PC-3 (cell line): ENCODE measurements around the gene NBPF3. TPM values are rescaled to one million over a fixed set of nuclear protein-coding genes. Genes with fewer than 3 reads are reported as not detected.

Source experiments
- ATAC-seq: fragments of 200-7000 bp; cut with Tn5 transposase; 2 replicates; pipeline ENCODE4 v1.9.1; 2020; ENCODE audit warnings: mild to moderate bottlenecking, moderate library complexity
- BruUV-seq: library from RNA; stranded (reverse); fragments of 400-500 nt; replicated peaks from 2 replicates; lab custom pipeline; 2021; lab: Mats Ljungman, UMichigan
- CTCF ChIA-PET: fragments of 300-600 bp; sonication (Branson Sonifier 250); formaldehyde crosslinking; loops from one replicate; lab custom pipeline; 2022; ENCODE audit warnings: antibody characterized with exemption; lab: Charles Lee
- POLR2A ChIA-PET: fragments of 300-600 bp; sonication (Branson Sonifier 250); formaldehyde crosslinking; loops from one replicate; lab custom pipeline; 2022; ENCODE audit warnings: antibody characterized with exemption; ENCODE audit not compliant: unreplicated experiment; lab: Charles Lee
- DNase-seq: peaks from one replicate; pipeline ENCODE4 v3.0.0-alpha.2; 2015
- H2AFZ ChIP-seq: fragments of 300-600 bp; sonication (generic); 2 replicates; pipeline ENCODE4 v1.6.0; 2016; ENCODE audit warnings: antibody characterized with exemption, low read length
- H3F3A ChIP-seq: fragments of 300-600 bp; sonication (generic); one replicate; pipeline ENCODE4 v1.6.0; 2017; ENCODE audit warnings: antibody characterized with exemption, low read length, control low read depth, mild to moderate bottlenecking; ENCODE audit not compliant: unreplicated experiment
- H3K27ac ChIP-seq: fragments of 300-600 bp; sonication (generic); 2 replicates; pipeline ENCODE4 v1.5.1; 2016; ENCODE audit warnings: mild to moderate bottlenecking, low read length
- H3K27me3 ChIP-seq: fragments of 300-600 bp; sonication (generic); 2 replicates; pipeline ENCODE4 v1.6.1; 2016; ENCODE audit warnings: low read length, mixed read lengths
- H3K36me3 ChIP-seq: fragments of 300-600 bp; sonication (generic); 2 replicates; pipeline ENCODE4 v1.6.1; 2016; ENCODE audit warnings: low read depth, mixed run types, low read length, mixed read lengths
- H3K4me1 ChIP-seq: fragments of 300-600 bp; sonication (generic); 2 replicates; pipeline ENCODE4 v1.5.1; 2016; ENCODE audit warnings: low read length; ENCODE audit not compliant: insufficient read depth
- H3K4me2 ChIP-seq: fragments of 300-600 bp; sonication (generic); 2 replicates; pipeline ENCODE4 v1.6.0; 2016; ENCODE audit warnings: low read length
- H3K4me3 ChIP-seq: fragments of 300-600 bp; sonication (generic); 2 replicates; pipeline ENCODE4 v1.5.1; 2016; ENCODE audit warnings: mild to moderate bottlenecking, low read length, mixed read lengths
- H3K79me2 ChIP-seq: fragments of 300-600 bp; sonication (generic); 2 replicates; pipeline ENCODE4 v1.6.1; 2017; ENCODE audit warnings: low read length, mixed read lengths
- H3K9ac ChIP-seq: fragments of 300-600 bp; sonication (generic); 2 replicates; pipeline ENCODE4 v1.6.0; 2016; ENCODE audit warnings: mild to moderate bottlenecking, low read length
- H3K9me2 ChIP-seq: fragments of 300-600 bp; sonication (generic); replicated peaks from 2 replicates; pipeline ENCODE4 v1.6.1; 2016; ENCODE audit warnings: mixed run types, low read length, mixed read lengths
- H3K9me3 ChIP-seq: fragments of 300-600 bp; sonication (generic); 2 replicates; pipeline ENCODE4 v1.6.1; 2016; ENCODE audit warnings: low read length, mixed read lengths
- H4K20me1 ChIP-seq: fragments of 300-600 bp; sonication (generic); 2 replicates; pipeline ENCODE4 v1.6.1; 2016; ENCODE audit warnings: low read length, mixed read lengths
- EZH2 ChIP-seq: fragments of 300-600 bp; sonication (generic); IDR thresholded peaks from one replicate; pipeline ENCODE4 v1.6.1; 2017; ENCODE audit warnings: antibody characterized with exemption, mild to moderate bottlenecking, low read length; ENCODE audit not compliant: unreplicated experiment
- EZH2phosphoT487 ChIP-seq: fragments of 300-600 bp; sonication (generic); IDR thresholded peaks from 2 replicates; pipeline ENCODE4 v1.6.1; 2018; ENCODE audit warnings: mild to moderate bottlenecking, antibody characterized with exemption, low read length, borderline replicate concordance
- intact Hi-C: fragments of 100-400 bp; cut with micrococcal nuclease; formaldehyde crosslinking; loops from 2 replicates; pipeline ENCODE4 v1.9.0; 2023
- total RNA-seq: library from RNA; depleted of rRNA; stranded (reverse); fragments of >200 nt; gene quantifications from 2 replicates; pipeline ENCODE4 v1.2.3, GENCODE V29; 2014
- TF ChIP-seq, protein P1 (sequence below): fragments of 300-600 bp; sonication (generic); conservative IDR thresholded peaks from 2 replicates; pipeline ENCODE4 v1.5.1; 2017; ENCODE audit warnings: antibody characterized with exemption, low read depth, mild to moderate bottlenecking, low read length

Gene NBPF3
- total RNA-seq, 1 experiment from 2014 or later = 26.0 TPM

DNA sequence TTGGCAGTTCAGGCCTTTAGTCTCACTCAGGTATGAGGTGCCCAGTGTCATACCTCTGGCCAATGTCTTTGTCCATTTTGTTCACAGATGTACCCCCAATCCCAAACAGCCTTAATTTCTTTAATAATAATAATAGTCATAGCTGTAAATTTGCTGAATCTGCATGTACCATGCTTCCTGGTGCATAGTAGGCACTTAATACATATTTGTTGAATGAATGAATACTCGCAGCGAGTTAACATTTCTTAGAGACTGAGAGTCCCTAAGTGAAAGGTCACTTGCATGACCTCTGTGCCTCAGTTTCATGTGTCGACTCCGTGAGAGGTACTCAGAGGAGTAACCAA is 81.8 kb downstream of the NBPF3 start:
- Histone ChIP-seq H3K9me2 (no peaks in the 10 kb centered on the region), H3K9ac (no peak overlapping the region), H3K27ac (no peak overlapping the region), H3K36me3 (no peaks in the 10 kb centered on the region), H3F3A (no peaks in the 10 kb centered on the region), H3K4me3 (no peak overlapping the region), H3K27me3 (no peaks in the 10 kb centered on the region), H2AFZ (no peak overlapping the region), H3K4me1 (no peaks in the 10 kb centered on the region), H3K79me2 (no peaks in the 10 kb centered on the region), H4K20me1 (no peaks in the 10 kb centered on the region), H3K9me3 (no peaks in the 10 kb centered on the region), H3K4me2 (no peak overlapping the region)
- no TSS peak for BruUV-seq
- ATAC-seq (no peak), DNase-seq (no peak)
- TF ChIP-seq EZH2phosphoT487 (no peak), EZH2 (no peak)
- TF ChIP-seq, protein P1, sequence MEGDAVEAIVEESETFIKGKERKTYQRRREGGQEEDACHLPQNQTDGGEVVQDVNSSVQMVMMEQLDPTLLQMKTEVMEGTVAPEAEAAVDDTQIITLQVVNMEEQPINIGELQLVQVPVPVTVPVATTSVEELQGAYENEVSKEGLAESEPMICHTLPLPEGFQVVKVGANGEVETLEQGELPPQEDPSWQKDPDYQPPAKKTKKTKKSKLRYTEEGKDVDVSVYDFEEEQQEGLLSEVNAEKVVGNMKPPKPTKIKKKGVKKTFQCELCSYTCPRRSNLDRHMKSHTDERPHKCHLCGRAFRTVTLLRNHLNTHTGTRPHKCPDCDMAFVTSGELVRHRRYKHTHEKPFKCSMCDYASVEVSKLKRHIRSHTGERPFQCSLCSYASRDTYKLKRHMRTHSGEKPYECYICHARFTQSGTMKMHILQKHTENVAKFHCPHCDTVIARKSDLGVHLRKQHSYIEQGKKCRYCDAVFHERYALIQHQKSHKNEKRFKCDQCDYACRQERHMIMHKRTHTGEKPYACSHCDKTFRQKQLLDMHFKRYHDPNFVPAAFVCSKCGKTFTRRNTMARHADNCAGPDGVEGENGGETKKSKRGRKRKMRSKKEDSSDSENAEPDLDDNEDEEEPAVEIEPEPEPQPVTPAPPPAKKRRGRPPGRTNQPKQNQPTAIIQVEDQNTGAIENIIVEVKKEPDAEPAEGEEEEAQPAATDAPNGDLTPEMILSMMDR = no peak
- intact Hi-C loops = no loop called here
- ChIA-PET CTCF (no interaction called here), POLR2A (no interaction called here)

DNA sequence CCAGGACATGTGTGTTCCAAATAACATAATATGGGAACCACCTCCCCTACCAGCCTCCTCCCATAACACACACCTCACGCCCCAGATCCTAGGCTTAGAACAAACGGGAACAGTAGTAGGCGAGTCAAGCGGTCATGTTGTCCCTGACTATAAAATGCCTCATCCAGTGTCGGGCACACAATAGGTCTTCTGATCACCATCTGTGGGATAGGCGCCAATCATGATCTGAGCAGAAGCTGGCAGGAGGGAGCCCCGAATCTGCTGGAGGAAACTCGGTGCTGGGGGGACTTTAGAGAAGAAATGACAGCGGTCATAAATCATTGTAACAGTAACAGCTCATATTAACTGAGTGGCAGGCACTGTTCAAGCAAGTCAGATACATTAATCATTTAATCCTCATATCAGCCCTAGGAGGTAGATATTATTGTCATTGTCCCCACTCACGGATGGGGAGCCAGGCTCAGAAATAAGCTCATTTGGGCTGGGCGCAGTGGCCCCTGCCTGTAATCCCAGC is 82.6 kb downstream of the NBPF3 start:
- H3K9me2 ChIP-seq = no peaks in the 10 kb centered on the region
- no peak for DNase-seq
- TF ChIP-seq EZH2phosphoT487 = no peak
- no peak for TF ChIP-seq EZH2
- TF ChIP-seq, protein P1 = no peak
- no peak overlapping the region for H3K4me3 ChIP-seq
- ChIA-PET CTCF (no interaction called here), POLR2A (no interaction called here)
- H4K20me1 ChIP-seq = no peaks in the 10 kb centered on the region
- intact Hi-C loops = no loop called here
- no peak overlapping the region for H2AFZ ChIP-seq
- no TSS peak for BruUV-seq
- no peaks in the 10 kb centered on the region for H3K36me3 ChIP-seq
- H3K27me3 ChIP-seq = no peaks in the 10 kb centered on the region
- H3K4me1 ChIP-seq = no peaks in the 10 kb centered on the region
- H3K4me2 ChIP-seq = no peak overlapping the region
- no peak overlapping the region for H3K27ac ChIP-seq
- no peaks in the 10 kb centered on the region for H3K9me3 ChIP-seq
- no peaks in the 10 kb centered on the region for H3K79me2 ChIP-seq
- no peaks in the 10 kb centered on the region for H3F3A ChIP-seq
- H3K9ac ChIP-seq = no peak overlapping the region
- no peak for ATAC-seq

DNA sequence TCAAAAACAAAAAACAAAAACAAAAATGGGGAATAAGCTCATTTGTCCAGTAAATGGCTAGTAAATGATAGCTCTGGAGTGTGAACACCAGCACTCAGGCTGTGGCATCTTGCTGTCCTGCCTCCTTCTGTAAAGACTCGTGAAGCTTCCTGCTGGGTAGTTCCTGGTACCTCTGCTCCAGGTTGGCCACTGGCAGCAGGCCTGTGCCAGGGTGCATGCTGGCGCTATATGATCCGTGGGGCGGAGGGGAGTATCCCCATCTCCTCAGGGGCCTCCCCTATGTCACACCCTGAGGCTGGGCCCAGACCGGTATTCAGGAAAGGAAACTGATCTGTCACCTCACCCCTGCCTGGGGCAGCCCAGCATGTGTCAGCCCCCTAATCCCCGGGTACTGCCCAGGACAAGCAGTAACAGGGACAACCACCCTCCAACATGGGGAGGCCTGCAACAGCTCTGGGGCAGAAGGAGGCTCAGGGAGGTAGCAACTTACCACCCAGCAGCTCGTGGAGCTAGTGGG is 83.4 kb downstream of the NBPF3 start:
- H4K20me1 ChIP-seq = no peaks in the 10 kb centered on the region
- no peaks in the 10 kb centered on the region for H3K27me3 ChIP-seq
- no TSS peak for BruUV-seq
- H3K27ac ChIP-seq = no peak overlapping the region
- no peak overlapping the region for H3K4me2 ChIP-seq
- no peaks in the 10 kb centered on the region for H3K79me2 ChIP-seq
- no peaks in the 10 kb centered on the region for H3K36me3 ChIP-seq
- no peaks in the 10 kb centered on the region for H3K4me1 ChIP-seq
- DNase-seq (no peak), ATAC-seq (no peak)
- ChIA-PET CTCF (interaction anchor here (0.6 kb wide), 1 partner anchor 1880 kb away, joined by 10 read pairs; no protein-coding TSS in a partner anchor), POLR2A (no interaction called here)
- H3K4me3 ChIP-seq = no peak overlapping the region
- no peak overlapping the region for H3K9ac ChIP-seq
- intact Hi-C loops = no loop called here
- no peaks in the 10 kb centered on the region for H3F3A ChIP-seq
- no peak for TF ChIP-seq EZH2
- no peak for TF ChIP-seq EZH2phosphoT487
- no peak overlapping the region for H2AFZ ChIP-seq
- no peaks in the 10 kb centered on the region for H3K9me3 ChIP-seq
- no peaks in the 10 kb centered on the region for H3K9me2 ChIP-seq
